AG10803 (cell line): ENCODE measurements around the gene KCNV2.

Experiments used
- DNase-seq: peaks from one replicate; pipeline ENCODE4 v3.0.0; 2010; ENCODE audit warnings: low read depth
- H3K4me3 ChIP-seq: 2 replicates; pipeline ENCODE4 v1.5.1; 2011; ENCODE audit warnings: mild to moderate bottlenecking, low read length, control low read depth
- CTCF ChIP-seq: conservative IDR thresholded peaks from 2 replicates; pipeline ENCODE4 v1.5.1; 2011; ENCODE audit warnings: mild to moderate bottlenecking, low read length, control low read depth, inconsistent platforms

KCNV2 gene

GRCh38 chr9:2718001-2718697, 839 bp downstream of the KCNV2 start:
- no peak for DNase-seq
- TF ChIP-seq CTCF: no peak
- no peak overlapping the region for H3K4me3 ChIP-seq

- no peak overlapping the region for H3K4me3 ChIP-seq
- DNase-seq: no peak
- TF ChIP-seq CTCF: no peak
Measured at GRCh38 chr9:2718698-2719033, 1.4 kb downstream of the KCNV2 start.

GRCh38 chr9:2720179-2720654, 2.9 kb downstream of the KCNV2 start:
- no peak for DNase-seq
- no peak for TF ChIP-seq CTCF
- H3K4me3 ChIP-seq: no peak overlapping the region

DNA sequence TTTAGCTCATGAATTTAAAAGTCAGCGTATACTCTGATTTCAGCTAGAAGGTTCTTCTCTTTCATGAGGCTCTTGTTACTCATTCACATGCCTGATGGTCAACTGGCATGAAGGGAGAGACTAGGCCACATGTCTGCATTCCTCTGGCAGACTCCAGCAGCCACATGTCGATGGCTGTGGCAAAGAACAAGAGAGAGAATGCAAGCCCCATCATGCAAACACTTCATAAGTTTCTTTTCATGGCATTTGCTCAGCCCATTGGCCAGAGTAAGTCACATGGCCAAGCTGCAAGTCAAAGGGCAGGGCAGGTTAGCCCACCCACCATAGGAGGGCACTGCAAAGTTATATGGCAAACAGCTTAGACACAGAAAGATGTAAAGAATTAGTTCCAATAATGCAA, 5.4 kb downstream of the KCNV2 start:
- no peak for TF ChIP-seq CTCF
- DNase-seq: peak; percentile 95

GRCh38 chr9:2723376-2724065, 6.2 kb downstream of the KCNV2 start:
- no peak for TF ChIP-seq CTCF
- no peak overlapping the region for H3K4me3 ChIP-seq
- no peak for DNase-seq

More for the DNA sequence above, 5.4 kb downstream of the KCNV2 start:
- no peak overlapping the region for H3K4me3 ChIP-seq

DNA sequence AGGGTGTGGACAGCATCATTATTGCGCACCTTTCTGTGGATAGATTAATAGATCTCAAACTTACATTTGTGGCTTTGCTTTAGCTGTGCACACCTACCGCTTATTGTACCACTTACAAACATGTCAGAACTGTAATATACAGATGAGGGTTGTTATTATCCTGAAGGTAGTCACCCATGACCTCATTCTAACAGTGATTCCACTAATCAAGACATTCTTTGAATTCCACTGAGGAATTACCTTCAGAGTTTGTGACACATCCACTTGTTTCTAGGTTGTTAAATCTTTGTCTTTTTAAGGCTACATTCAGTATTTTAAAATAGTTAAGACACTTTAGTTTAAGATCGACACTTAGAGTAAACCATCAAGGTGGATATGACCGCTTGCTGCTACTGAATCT, 7.8 kb downstream of the KCNV2 start:
- TF ChIP-seq CTCF: no peak
- no peak overlapping the region for H3K4me3 ChIP-seq
- DNase-seq: no peak

- TF ChIP-seq CTCF: no peak
- DNase-seq: peak; percentile 67
- H3K4me3 ChIP-seq: no peak overlapping the region
Measured at GRCh38 chr9:2725898-2726649, 8.8 kb downstream of the KCNV2 start.
